HepG2 (cell line): Measurements from ENCODE around the gene GPR62. TPM values are rescaled to one million over a fixed set of nuclear protein-coding genes. Genes with fewer than 3 reads are reported as not detected.

Experiments
- AGO2 ChIP-seq: fragments of 200-400 bp; formaldehyde crosslinking; optimal IDR thresholded peaks from 2 replicates; pipeline ENCODE3; 2017; ENCODE audit warnings: mild to moderate bottlenecking, low read depth, low read length, moderate library complexity
- ATF4 ChIP-seq, 2 experiments: fragments of 450-650 bp in 1 of 2; sonication (generic) in 1 of 2; formaldehyde crosslinking; IDR thresholded peaks; 2 replicates each; pipeline versions ENCODE4 v1.5.0 to v1.8.0; 2020 to 2022; ENCODE audit warnings: mild to moderate bottlenecking in 1 of 2, missing genetic modification reagents in 1 of 2
- ATF7 ChIP-seq, 2 experiments: fragments of 450-650 bp in 1 of 2; sonication (generic) in 1 of 2; formaldehyde crosslinking in 1 of 2; IDR thresholded peaks; 2 replicates each; pipeline versions ENCODE4 v1.4.0 to v1.6.1; 2016 to 2020; ENCODE audit warnings: antibody characterized with exemption in 1 of 2, mild to moderate bottlenecking in 1 of 2, missing genetic modification reagents in 1 of 2
- CHD2 ChIP-seq: IDR thresholded peaks from 2 replicates; pipeline ENCODE4 v1.6.1; 2011; ENCODE audit warnings: low read depth, low read length, improper control_type of control experiment
- CREM ChIP-seq, 2 experiments: sonication (generic) in 1 of 2; formaldehyde crosslinking in 1 of 2; IDR thresholded peaks; 2 replicates each; pipeline versions ENCODE4 v1.4.0 to v1.6.1; 2016 to 2020; ENCODE audit warnings: antibody characterized with exemption in 1 of 2, mild to moderate bottlenecking in 1 of 2, missing genetic modification reagents in 1 of 2
- ELF3 ChIP-seq: IDR thresholded peaks from 2 replicates; pipeline ENCODE4 v1.6.1; 2016; ENCODE audit warnings: missing genetic modification reagents, missing compliant biosample characterization
- GLMP ChIP-seq: sonication (generic); formaldehyde crosslinking; IDR thresholded peaks from 2 replicates; pipeline ENCODE4 v1.9.0; 2021; ENCODE audit warnings: missing genetic modification reagents, mild to moderate bottlenecking, borderline replicate concordance
- KMT2A ChIP-seq: sonication (generic); formaldehyde crosslinking; IDR thresholded peaks from 2 replicates; pipeline ENCODE4 v1.4.0; 2020; ENCODE audit warnings: missing genetic modification reagents
- MAX ChIP-seq: IDR thresholded peaks from 2 replicates; pipeline ENCODE4 v1.6.1; 2012; ENCODE audit warnings: inconsistent platforms
- MEIS1 ChIP-seq: sonication (generic); formaldehyde crosslinking; IDR thresholded peaks from 2 replicates; pipeline ENCODE4 v1.9.0; 2021; ENCODE audit warnings: mild to moderate bottlenecking, missing genetic modification reagents, moderate library complexity, borderline replicate concordance
- PHF8 ChIP-seq: sonication (generic); formaldehyde crosslinking; IDR thresholded peaks from 2 replicates; pipeline ENCODE4 v1.5.0; 2020; ENCODE audit warnings: missing genetic modification reagents
- SKIL ChIP-seq: sonication (generic); formaldehyde crosslinking; IDR thresholded peaks from 2 replicates; pipeline ENCODE4 v1.8.0; 2022; ENCODE audit warnings: missing genetic modification reagents, mild to moderate bottlenecking, moderate library complexity, borderline replicate concordance
- SRF ChIP-seq: IDR thresholded peaks from 2 replicates; pipeline ENCODE4 v1.6.1; 2011; ENCODE audit warnings: mild to moderate bottlenecking, low read depth, low read length, moderate library complexity
- TRAFD1 ChIP-seq: sonication (generic); formaldehyde crosslinking; IDR thresholded peaks from 2 replicates; pipeline ENCODE4 v1.5.1; 2020; ENCODE audit warnings: missing genetic modification reagents, mild to moderate bottlenecking, borderline replicate concordance
- ZFX ChIP-seq: sonication (generic); formaldehyde crosslinking; IDR thresholded peaks from 2 replicates; pipeline ENCODE4 v1.4.0; 2020; ENCODE audit warnings: mild to moderate bottlenecking, low read depth, missing genetic modification reagents, moderate library complexity
- ZNF34 ChIP-seq: sonication (generic); formaldehyde crosslinking; IDR thresholded peaks from 2 replicates; pipeline ENCODE4 v1.4.0; 2020; ENCODE audit warnings: mild to moderate bottlenecking, missing genetic modification reagents, borderline replicate concordance
- ZNF577 ChIP-seq: sonication (generic); formaldehyde crosslinking; IDR thresholded peaks from 2 replicates; pipeline ENCODE4 v1.4.0; 2020; ENCODE audit warnings: mild to moderate bottlenecking, low read depth, missing genetic modification reagents, borderline replicate concordance
- ZNF589 ChIP-seq: sonication (generic); formaldehyde crosslinking; conservative IDR thresholded peaks from 2 replicates; pipeline ENCODE4 v1.8.0; 2022; ENCODE audit warnings: mild to moderate bottlenecking, moderate library complexity, missing genetic modification reagents
- ZNF746 ChIP-seq: sonication (generic); formaldehyde crosslinking; IDR thresholded peaks from 2 replicates; pipeline ENCODE4 v1.8.0; 2022; ENCODE audit warnings: mild to moderate bottlenecking, missing genetic modification reagents
- ZNF766 ChIP-seq: sonication (generic); formaldehyde crosslinking; IDR thresholded peaks from 2 replicates; pipeline ENCODE4 v1.5.0; 2020; ENCODE audit warnings: missing genetic modification reagents, borderline replicate concordance
- ZNF773 ChIP-seq: sonication (generic); formaldehyde crosslinking; IDR thresholded peaks from 2 replicates; pipeline ENCODE4 v1.4.0; 2020; ENCODE audit warnings: missing genetic modification reagents, borderline replicate concordance
- ZNF879 ChIP-seq: sonication (generic); formaldehyde crosslinking; IDR thresholded peaks from 2 replicates; pipeline ENCODE4 v1.8.1; 2023; ENCODE audit warnings: missing genetic modification reagents
- ZNF883 ChIP-seq: sonication (generic); formaldehyde crosslinking; IDR thresholded peaks from 2 replicates; pipeline ENCODE4 v1.5.1; 2020; ENCODE audit warnings: mild to moderate bottlenecking, missing genetic modification reagents; ENCODE audit errors: not compliant biosample characterization
- polyA plus RNA-seq, 8 experiments: library from polyadenylated mRNA; depleted of rRNA in 3 of 8; stranded (reverse) in 7 of 8; unstranded in 1 of 8; fragments of >200 nt; fragmentation: Illumina TruSeq in 4 of 8; extraction: Trizol in 4 of 8; gene quantifications; 2 replicates each; pipeline versions ENCODE4 v1.2.1 to v1.2.3, GENCODE V29; 2011 to 2016; ENCODE audit warnings: low read depth in 4 of 8, missing spikeins in 1 of 8, mixed read lengths in 1 of 8; ENCODE audit not compliant: insufficient read depth in 1 of 8
- total RNA-seq, 5 experiments: library from RNA; depleted of rRNA; stranded (reverse); fragments of >200 nt; fragmentation: Illumina TruSeq; extraction: Trizol; gene quantifications; 2 replicates each; pipeline ENCODE4 v1.2.3, GENCODE V29; 2016; ENCODE audit warnings: low read depth in 1 of 5

GPR62 gene
- total and polyA plus RNA-seq, 2 of the 13 experiments (the other 11 are each of a cell fraction or from before 2014, with no cell fraction given) = not detected

GRCh38 chr3:51967384-51968169 is 12.4 kb downstream of the GPR62 start, which contains the start of gene PCBP4 (continued):
- TF ChIP-seq GLMP (no peak), ZNF746 (CRISPR knock-in tag) (no peak), ZNF34 (CRISPR knock-in tag) (peak; percentile 37; the same call in 1 of the 2 replicates), PHF8 (CRISPR knock-in tag) (peak; percentile 46; the same call in 1 of the 2 replicates), MAX (peak; percentile 40; the same call in 1 of the 2 replicates), ZNF766 (CRISPR knock-in tag) (no peak), ZNF883 (CRISPR knock-in tag) (no peak), ZFX (CRISPR knock-in tag) (peak; percentile 20; the same call in 1 of the 2 replicates), ZNF773 (CRISPR knock-in tag) (0 out of 2 replicates have a peak, but pooled peaks have one; percentile 41), ATF4 (CRISPR knock-in tag; IDR thresholded peaks at IDR 0.05) (no peak), CHD2 (no peak), KMT2A (no peak; the same call in 1 of the 2 replicates), TRAFD1 (CRISPR knock-in tag) (no peak), ZNF577 (no peak), ZNF589 (no peak), ELF3 (CRISPR knock-in tag) (no peak), SRF (no peak), ATF7 (IDR thresholded peaks at IDR 0.05) (no peak), ATF7 (CRISPR knock-in tag; IDR thresholded peaks at IDR 0.05) (no peak), MEIS1 (CRISPR knock-in tag) (no peak), ZNF879 (CRISPR knock-in tag) (no peak), AGO2 (peak; percentile 99), CREM (IDR thresholded peaks at IDR 0.05) (no peak), CREM (CRISPR knock-in tag; IDR thresholded peaks at IDR 0.05) (no peak), SKIL (no peak)
